B cell (primary cell): ENCODE data around the gene SRGAP1.

Source experiments
- EZH2 ChIP-seq: IDR thresholded peaks from 2 replicates; pipeline ENCODE4 v1.6.1; 2012; ENCODE audit warnings: borderline replicate concordance, low read depth, mild to moderate bottlenecking, moderate library complexity, low read length; ENCODE audit not compliant: insufficient read depth, poor library complexity, severe bottlenecking
- TF ChIP-seq, protein P1 (sequence below): fragments of 200-600 bp; IDR thresholded peaks from one replicate; pipeline ENCODE4 v1.8.0; 2022; ENCODE audit warnings: antibody characterized with exemption, mild to moderate bottlenecking

DNA sequence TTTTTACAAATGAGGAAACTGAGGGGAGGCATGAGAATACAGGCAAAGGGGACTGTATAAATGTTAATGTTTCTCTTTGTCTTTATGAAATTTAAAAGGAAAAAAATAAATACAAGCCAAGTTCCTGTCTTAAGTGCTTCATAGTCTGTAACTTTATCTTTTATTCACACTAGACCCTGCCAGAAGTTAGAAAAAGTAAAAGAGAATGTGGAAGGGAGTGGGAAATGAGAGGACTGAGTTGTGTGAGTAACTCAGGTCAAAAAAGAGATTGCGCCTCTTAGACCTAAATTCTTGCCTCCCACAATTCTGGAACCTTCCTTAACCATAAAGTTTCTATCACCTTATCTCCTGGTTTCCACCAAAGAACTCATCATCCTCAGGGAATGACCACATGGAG lies 236.5 kb downstream of the SRGAP1 start:
- TF ChIP-seq, protein P1, sequence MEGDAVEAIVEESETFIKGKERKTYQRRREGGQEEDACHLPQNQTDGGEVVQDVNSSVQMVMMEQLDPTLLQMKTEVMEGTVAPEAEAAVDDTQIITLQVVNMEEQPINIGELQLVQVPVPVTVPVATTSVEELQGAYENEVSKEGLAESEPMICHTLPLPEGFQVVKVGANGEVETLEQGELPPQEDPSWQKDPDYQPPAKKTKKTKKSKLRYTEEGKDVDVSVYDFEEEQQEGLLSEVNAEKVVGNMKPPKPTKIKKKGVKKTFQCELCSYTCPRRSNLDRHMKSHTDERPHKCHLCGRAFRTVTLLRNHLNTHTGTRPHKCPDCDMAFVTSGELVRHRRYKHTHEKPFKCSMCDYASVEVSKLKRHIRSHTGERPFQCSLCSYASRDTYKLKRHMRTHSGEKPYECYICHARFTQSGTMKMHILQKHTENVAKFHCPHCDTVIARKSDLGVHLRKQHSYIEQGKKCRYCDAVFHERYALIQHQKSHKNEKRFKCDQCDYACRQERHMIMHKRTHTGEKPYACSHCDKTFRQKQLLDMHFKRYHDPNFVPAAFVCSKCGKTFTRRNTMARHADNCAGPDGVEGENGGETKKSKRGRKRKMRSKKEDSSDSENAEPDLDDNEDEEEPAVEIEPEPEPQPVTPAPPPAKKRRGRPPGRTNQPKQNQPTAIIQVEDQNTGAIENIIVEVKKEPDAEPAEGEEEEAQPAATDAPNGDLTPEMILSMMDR: no peak
- no peak for TF ChIP-seq EZH2
